HG02610 (cell line): ENCODE data around the gene SIVA1.
"Not testable (repeated sequence)": the region's sequence is repeated elsewhere in the genome, so short reads cannot be mapped to it uniquely, and the experiment has no call there.

ENCODE experiments used
- ATAC-seq: cut with Tn5 transposase; IDR thresholded peaks from one replicate; pipeline ENCODE4 v1.9.1; 2021; ENCODE audit warnings: mild to moderate bottlenecking, moderate library complexity; ENCODE audit not compliant: unreplicated experiment

The SIVA1 gene

DNA sequence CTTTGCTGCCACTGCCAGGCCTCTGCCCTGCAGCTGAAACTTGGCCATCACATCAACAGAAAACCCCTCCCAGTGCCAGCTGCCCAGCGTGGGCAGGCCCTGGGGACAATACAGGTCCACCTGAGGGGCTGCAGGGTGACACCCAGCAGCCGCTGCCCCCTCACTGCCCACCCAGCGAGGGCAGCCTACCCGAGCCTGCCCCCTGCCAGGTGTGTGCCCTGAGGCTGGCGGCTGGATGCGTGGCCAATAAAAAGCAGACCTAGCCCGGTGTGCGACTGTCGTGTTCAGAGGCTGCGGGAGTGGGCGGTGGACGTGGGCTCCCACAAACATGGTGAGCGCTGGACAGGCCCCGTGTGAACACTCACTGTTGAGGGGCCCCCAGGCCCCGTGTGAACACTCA lies 33.6 kb upstream of the SIVA1 start:
- no peak for ATAC-seq

DNA sequence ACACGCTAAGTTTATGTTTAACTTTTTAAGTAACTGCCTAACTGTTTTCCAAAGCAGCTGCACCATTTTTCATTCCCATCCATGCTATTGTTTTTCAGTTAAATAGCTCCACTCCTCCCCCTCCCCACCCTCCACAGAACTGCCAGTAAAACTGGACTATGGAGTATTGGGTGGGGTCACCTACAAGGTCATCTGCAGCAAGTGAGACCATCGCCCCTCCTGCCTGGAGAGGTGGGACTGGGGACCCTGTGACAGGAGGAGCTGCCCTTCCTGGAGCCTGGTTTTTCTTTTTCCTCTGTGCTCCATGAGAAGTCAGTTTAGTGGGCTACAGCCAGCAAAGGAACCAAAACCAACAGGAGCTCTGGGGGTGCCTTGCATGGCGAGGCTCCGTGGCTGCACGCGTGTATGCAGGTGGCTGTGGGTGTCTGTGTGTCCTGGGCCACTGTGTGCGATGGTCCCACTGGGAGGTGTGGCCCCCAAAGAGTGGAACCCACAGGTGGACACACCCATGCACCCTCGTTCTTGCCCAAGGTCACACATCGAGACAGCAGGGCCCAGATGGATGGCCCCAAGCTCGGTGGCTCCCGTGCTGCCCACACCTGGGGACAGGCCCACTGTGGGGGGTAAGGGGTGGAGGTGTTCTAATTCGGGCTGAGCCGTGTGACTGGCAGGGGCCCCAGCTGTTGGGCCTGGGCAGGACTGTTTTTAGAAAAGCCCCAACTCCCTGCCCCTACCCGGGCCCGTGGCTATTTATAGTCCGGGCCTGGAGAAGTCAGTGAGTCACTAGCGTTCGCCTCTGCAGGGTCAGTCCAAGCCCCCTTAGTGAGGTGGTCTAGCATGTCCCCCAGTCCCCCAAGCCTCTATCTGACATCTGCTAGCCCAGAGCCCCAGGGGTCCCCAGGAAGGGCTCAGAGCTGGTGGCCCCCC lies 31.2 kb upstream of the SIVA1 start:
- ATAC-seq = no peak

DNA sequence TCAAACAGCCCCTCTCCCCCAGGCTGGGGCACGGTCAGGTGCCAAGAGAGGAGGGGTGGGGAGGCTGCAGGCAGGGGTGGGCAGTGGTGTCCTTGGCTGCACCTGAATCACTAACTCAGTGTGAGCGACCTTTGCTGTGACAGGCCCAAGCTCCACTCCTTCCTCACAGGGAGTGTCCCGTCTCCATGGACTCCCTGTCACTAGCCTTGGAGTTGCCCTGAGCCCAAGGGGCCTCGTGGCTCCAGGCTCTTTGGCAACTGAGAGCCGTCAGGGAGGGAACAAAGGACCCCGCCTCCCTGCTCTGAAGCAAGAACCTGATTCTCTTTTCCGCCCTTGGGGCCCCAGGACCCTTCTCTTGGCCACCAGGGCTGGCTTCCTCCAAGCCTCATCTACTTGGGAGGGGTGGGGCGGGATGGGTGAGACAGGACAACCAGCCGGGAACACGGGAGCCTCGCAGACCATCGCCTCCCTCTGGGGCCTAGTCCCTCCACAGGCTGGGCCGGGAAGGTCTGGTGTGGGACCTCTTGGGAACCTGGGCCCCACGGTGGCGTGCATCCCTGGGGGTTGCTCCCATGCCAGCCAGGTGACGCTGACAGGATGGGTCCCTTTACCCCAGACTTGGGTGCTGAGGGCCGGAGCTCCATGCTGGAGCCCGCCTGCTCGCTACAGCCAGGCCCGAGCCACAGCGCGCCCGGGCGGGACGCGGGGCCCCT lies 29.9 kb upstream of the SIVA1 start:
- ATAC-seq = no peak

DNA sequence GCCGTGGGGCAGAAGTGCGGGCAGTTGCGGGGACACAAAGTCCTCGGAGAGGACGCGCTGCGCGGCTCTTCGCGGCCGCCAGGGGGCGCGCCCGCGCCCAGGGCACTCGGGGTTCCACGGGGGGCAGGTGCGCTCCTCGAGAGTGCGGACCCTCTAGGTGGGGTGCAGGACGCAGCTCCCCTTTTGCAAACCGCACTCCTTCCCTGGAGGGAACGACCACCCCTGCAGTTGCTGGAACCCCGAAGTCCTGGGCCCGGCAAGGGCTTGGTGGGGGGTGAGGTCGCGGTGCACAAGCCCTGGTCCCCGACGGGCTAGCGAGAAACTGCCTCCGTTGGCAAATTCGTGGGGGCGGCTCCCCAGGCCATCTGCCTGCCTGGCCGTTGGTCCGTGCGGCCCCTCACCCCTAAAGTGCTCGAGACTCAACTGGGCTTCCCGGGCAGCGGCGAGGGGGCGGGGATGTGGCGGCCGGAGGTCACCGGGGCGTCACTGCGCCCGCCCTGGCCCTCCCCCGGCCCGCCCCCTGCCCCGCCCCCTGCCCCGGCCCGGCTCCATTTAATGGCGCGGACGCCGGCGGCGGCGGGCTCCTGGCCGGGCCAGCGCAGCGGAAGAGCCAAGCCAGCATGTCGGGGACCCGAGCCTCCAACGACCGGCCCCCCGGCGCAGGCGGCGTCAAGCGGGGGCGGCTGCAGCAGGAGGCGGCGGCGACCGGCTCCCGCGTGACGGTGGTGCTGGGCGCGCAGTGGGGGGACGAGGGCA lies 29.1 kb upstream of the SIVA1 start, which contains the start of gene ADSS1:
Gene ADSS1 (plus strand): TSS at position 579 of the 756 bp plus-strand sequence. CDS start 42 bp downstream, at position 621.
- no peak for ATAC-seq

DNA sequence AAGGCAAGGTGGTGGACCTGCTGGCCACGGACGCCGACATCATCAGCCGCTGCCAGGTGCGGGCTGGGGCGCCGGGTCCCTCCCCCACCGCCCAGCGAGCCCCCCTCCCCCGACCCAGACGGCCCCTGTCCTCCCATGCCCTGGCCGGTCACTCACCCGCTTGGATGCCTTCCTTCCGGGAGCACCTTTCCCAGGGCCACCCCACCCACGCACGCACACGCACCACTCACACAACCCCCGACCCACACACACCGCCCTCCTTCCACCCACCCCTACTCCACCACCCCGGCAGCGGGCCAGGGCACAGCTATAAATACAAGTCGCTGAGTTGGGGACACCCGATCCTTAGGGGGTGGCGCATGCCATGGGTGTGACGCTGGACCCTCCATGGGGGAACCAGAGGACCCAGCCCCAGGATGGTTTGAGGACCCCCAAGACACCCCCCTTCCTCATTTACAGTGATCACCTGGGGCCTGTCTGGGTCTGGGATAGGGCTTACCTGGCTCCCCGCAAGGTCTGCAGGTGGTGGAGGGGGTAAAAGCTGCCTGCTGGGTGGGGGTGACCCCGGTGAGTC lies 28.5 kb upstream of the SIVA1 start:
- ATAC-seq = no peak

DNA sequence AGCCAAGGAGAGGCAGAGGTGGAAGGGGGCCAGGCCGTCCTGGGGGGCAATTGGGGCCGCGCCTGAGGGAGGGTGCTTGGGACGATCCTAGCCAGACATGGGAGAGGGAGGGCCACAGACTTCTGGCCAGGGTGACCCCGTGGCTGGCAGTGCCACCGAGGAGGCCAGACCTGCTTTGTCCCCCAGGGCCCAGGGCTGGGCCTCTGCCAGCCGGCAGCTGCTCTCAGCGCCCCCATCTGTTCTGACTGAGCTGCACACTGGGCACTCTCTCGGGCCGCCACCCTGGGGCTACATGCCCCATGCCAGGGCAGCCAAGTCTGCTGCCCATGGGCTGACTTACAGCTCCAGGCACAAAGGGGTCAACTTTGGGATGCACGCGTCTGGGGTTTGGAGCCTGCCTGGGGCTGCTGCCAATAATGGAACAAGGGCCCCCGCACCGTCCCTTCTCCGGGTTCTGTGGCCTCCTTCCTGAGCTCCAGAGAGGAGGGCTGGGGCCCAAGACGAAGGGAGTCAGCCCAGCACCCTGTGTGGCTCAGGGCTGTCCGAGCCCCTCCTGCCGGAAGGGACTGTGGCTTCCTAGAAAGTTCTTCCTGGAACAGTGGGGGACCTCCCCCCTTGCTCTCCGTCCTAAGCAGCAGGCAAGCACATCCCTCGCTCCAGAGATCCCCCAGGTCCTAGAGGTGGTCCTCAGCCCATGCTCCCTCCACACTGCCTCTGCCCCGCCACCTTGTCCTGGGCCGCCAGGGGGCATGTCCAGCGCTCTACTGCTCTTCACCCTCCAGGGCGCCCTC lies 27.8 kb upstream of the SIVA1 start:
- no peak for ATAC-seq

DNA sequence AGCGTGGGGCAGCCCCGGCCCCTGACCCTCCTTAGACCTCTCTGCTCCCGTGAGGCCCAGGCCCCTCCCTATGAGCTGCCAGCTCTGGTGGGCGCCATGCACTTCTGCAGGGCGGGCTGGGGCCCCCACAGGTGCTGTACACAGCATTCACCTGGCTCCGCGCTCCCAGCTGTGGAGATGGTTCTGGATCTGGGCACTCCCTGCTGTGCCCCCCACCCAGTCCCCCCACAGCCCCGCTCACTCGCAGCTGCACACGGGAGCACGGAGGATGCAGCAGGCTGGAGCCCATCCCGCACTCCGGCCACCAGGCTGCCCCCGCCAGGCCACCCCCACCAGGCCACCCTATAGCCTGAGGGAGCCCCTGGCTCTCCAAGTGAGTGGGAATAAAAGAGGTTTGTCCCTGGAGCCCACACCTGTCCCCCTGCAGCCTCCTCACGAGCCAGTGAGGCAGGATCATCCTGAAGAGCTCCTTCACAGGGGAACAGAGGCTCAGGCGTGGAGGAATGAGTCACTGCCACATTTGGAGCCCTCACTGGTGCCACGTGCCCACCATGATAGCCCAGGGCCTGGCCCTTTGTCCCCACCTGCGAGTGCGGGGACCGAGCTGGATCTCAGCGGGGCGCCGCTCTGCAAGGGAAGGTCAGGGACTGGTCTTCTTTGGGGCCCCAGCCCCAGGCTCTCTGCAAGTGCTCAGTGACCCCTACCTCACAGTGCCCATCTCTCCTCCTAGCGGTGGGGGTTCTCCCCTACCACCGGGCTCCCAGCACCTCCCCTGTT lies 27.0 kb upstream of the SIVA1 start:
- ATAC-seq = no peak

DNA sequence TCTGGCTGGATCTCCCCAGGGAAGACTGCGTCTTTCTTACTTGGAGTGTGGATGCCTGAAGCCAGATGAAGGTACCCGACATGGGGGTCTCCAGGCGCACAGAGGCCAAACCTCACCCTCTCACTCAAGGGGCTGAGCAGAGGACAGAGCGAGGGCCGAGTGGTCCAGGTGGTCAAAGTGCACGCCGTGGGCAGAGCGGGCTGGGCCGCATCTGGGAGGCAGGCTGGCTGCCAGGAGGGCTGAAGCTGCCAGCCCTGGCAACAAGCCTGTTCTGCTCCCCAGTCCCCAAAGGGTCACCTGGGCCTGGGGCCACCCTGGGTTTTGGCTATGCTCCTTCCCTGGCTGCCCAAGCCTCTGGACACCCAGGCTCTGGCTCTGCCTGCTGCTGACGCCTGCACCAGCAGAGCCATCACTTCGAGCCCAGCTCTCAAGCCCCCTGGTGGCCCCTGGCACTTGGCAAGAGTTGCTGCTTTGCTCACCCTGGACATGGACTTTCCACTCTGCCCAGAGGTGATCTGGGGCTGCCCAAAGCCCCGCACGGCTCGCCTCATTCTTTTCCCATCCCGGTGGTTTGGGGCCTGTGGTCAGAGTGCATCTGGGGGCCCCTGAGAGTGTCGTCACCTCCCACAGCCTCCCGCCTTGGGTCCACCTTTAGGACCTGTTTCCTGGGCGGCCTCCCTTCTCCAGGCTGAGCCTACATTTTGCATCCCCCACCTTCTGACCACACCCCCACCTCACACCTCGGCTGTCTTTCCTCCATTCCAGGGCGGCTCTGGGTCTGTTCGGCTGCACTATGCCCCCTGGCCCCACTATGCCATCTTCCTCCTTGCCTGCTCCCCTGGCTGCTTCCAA lies 26.1 kb upstream of the SIVA1 start:
- ATAC-seq = no peak

DNA sequence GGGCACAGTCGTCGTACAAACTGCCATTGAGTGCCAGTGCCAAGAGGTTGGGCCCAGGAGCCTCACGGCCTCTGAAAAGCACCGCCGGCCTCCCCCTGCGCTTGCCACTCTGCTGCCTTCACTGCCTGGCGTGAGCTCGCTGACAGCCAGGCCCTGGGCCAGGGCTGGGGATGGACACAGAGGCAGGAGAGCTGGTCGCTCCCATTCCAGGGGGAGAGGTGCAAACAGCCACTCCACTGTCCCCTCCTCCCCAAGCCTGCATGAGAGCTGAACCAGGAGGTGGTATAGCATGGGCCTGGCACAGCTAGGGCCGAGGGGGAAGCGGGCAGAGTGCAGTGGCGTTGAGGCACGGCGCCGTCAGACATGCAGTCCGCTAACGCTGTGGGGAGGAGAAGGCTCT lies 24.3 kb upstream of the SIVA1 start:
- no peak for ATAC-seq

DNA sequence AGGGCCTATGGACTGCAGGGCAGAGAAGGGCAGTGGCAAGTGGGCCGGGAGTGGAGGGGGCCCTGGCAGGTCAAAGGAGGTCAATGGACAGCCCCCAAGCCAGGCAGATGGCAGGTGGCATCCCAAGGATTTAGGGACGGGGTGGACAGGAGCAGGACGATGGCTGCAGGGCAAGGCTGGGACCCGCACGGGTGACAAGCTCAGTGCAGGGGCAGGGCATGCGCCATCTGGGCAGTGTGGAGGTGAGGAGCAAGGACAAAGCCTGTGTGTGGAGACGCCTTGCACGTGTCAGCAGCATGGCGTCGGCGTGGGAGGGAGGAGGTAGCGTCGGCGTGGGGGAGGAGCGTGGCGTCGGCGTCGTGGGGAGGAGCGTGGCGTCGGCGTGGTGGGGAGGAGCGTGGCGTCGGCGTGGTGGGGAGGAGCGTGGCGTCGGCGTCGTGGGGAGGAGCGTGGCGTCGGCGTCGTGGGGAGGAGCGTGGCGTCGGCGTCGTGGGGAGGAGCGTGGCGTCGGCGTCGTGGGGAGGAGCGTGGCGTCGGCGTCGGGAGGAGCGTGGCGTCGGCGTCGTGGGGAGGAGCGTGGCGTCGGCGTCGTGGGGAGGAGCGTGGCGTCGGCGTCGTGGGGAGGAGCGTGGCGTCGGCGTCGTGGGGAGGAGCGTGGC lies 23.6 kb upstream of the SIVA1 start:
- ATAC-seq = not testable (repeated sequence)

DNA sequence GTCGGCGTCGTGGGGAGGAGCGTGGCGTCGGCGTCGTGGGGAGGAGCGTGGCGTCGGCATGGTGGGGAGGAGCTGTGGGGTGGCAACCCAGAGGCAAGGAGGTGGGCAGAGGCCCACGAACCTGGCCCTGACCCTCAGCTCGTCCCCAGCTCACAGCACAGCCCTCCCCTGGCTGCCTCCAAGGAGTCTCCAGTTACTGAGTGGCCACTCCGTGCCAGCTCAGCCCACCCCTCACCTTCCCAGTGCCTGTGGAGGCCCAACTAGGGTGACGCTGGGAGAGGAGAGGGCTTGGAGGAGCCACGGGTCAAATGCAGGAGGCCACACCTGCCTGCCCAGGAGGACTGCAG lies 23.1 kb upstream of the SIVA1 start:
- ATAC-seq = no peak

DNA sequence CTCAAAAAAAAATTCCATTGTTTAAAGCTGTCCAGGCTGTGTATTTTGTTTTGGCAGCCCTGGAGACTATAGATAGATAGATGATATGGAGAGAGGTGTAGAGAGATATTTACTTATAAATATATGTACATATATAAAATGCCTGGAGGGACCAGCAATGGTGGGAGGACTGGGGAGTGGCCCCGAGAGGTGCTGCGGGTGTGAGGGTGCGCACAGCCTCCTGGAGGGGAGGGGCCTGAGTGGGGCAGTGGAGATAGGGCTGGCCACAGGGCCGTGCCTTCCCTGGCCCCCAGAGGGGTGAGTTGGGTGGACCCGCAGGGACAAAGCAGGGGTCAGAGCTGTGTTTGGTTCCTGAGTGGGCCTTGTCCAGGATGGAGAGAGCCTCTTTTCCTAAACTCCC lies 22.5 kb upstream of the SIVA1 start:
- no peak for ATAC-seq

DNA sequence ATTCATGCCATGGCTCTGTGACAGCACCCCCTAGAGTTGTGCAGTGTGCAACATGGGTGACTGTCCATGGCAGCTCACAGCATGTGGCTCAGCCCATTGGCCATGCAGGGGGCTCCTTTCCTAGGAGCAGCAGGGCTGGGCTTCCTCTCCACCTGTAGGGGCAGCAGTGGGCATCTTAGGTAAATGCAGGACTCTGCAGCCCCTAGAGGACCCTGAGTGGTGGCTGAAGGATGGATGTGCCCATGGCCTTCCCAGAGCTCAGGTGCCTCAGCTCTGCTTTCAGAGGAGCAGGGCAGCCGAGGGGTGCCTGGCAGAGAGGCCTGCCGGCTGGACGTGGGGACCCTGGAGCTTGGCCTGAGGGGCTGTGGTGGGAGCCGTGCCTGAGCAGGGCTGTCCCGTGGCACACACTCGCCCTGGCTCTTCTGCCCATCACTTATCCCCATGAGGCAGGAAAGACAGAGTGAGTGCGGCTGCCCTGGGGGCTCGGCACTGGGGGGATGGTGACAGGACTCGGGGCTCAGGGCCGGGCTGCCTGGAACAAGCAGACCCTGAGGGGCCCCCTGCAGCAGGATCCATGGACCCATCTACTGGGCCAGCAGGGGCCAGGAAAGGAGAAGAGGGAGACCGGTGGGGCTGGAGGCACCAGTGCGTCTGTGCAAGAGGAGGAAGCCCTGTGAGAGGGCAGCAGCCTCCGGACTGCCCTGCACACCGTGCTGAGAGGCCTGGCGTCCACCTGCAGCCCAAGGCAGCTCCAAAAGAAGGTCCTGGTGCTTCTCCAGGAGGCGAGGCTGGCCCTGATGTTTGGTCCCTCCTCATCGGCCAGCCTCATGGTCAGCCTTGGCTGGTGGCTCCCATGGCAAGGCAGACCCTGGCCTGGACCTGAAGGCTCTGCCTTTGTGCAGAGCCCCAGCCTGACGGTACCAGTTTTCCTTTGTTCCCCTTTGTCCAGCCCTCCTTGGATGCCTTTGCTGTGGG lies 21.3 kb upstream of the SIVA1 start:
- ATAC-seq = no peak

DNA sequence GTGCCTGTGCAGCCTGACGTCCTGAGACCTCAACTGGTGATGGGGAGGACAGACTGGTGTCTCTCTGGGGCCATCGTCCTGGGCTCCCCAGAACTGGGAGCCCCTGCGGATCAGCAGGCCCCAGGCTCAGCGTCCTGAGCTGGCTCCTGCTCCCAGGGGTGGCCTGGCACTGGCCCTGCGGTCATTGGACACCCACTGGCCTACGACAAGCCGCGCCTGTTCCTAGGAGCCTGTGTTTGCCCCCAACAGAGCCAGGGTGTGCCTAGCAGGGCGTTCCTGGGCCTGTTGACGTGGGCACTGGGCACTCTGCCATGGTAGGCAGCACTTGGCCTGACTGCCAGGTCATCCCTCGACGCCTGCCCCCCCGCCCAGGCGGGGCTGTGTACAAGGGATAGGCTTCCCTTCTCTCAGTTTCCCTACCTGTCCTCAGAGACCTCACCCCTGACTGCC lies 20.6 kb upstream of the SIVA1 start:
- ATAC-seq = no peak

DNA sequence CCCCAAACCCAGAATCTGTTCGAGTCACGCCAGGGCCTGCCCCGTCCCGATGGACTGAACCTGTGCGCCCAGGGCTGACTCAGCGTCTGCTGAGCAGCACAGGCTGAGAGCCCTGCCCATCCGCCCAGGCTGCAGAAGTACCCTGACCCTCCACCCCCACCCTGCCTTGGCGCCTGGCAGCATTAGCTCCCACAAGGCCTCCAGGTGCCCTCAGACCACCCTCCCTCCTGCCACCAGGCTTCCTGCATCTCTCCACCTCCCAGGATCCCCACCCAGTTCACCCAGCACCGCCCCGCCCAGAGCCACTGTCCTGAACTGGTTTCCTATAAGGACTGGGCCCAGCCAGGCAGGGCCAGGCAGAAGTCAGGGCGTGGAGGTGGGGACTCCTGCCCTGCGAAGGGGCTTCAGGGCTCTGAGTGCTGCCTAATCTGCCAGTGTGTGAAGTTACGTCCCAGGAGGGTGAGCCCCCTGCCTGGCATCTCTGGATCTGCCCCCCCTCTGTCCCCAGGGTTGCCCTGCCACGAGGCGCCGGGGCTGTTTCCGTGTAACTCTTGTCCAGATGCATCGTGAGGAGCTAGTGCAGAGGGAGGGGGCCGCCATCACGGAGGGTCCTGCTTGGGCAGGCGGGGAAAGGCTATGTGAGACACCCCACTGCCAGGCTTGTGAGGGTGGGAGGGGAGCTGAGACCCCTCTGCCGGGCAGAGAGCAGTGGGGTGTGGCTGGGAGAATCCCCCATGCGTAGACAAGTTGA lies 19.8 kb upstream of the SIVA1 start:
- ATAC-seq = no peak

DNA sequence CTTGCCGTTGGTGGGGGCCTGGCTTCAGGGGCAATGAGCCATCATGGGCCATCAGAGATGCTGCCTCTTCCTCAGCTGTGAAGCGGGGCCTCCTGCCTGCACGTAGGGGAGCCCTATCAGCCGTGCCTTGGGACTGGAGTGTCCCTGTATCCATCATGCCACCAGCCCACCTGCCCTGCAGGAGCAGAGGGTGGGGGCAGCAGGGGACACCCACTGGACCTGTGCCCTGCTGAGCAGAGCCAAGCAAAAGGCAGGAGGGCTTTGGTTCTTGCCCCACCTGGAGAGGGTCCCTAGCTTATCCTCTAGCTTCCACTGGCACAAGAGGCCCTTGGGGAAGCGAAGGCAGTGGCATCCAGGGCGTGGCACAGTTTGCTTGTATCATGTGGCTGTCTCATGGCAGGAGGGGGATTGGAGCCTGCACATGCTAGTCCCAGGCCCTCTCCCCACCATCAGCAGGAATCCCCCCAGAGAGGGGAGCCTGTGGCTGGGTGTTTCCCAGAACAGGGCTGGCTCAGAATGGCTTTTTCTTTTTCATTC lies 18.8 kb upstream of the SIVA1 start:
- no peak for ATAC-seq
